Activated B cell treated with CpG ODN at 0.5 μM for 24 hours (primary cell): Measurements from ENCODE around the gene ZNF641. TPM values are rescaled to one million over a fixed set of nuclear protein-coding genes. Genes with fewer than 3 reads are reported as not detected.

Experiments
- ATAC-seq: fragments of 200-7000 bp; cut with Tn5 transposase; one replicate; pipeline ENCODE4 v1.10.0; 2021; ENCODE audit warnings: low read depth, mild to moderate bottlenecking, moderate library complexity
- CTCF ChIA-PET: fragments of 350-600 bp; sonication (Branson Sonifier 250); formaldehyde crosslinking; loops from one replicate; lab custom pipeline; 2021; ENCODE audit warnings: antibody characterized with exemption; lab: Charles Lee
- POLR2A ChIA-PET: fragments of 350-600 bp; sonication (Branson Sonifier 250); formaldehyde crosslinking; loops from one replicate; lab custom pipeline; 2021; ENCODE audit warnings: antibody characterized with exemption; lab: Charles Lee
- DNase-seq: peaks from one replicate; pipeline ENCODE4 v3.0.0; 2022
- H3K27ac Mint-ChIP-seq: one replicate; pipeline ENCODE4 v1.8.0; 2020; ENCODE audit warnings: mixed read lengths
- H3K27me3 Mint-ChIP-seq: one replicate; pipeline ENCODE4 v1.8.0; 2021; ENCODE audit warnings: mixed read lengths
- H3K36me3 Mint-ChIP-seq: one replicate; pipeline ENCODE4 v1.8.0; 2021; ENCODE audit warnings: low read depth, mixed read lengths
- H3K4me1 Mint-ChIP-seq: one replicate; pipeline ENCODE4 v1.8.0; 2021; ENCODE audit warnings: mixed read lengths
- H3K4me3 Mint-ChIP-seq: one replicate; pipeline ENCODE4 v1.8.0; 2020; ENCODE audit warnings: mild to moderate bottlenecking, mixed read lengths
- H3K9me3 Mint-ChIP-seq: one replicate; pipeline ENCODE4 v1.8.0; 2020; ENCODE audit warnings: mixed read lengths
- CTCF ChIP-seq: fragments of 200-600 bp; IDR thresholded peaks from one replicate; pipeline ENCODE4 v1.8.0; 2022; ENCODE audit warnings: antibody characterized with exemption, mild to moderate bottlenecking
- intact Hi-C: fragments of 100-400 bp; cut with micrococcal nuclease; formaldehyde crosslinking; loops from one replicate; pipeline ENCODE4 v1.15.1; 2024
- total RNA-seq: library from RNA; stranded (reverse); gene quantifications from 2 replicates; pipeline ENCODE4 v1.2.3, GENCODE V29; 2022

The ZNF641 gene
- total RNA-seq, 1 donor from 2014 or later = 34.5 TPM

- intact Hi-C loops = no loop called here
- Mint-ChIP-seq H3K4me1 (peaks cover 5% of the 10 kb centered on the region), H3K27me3 (peaks cover 19% of the 10 kb centered on the region), H3K36me3 (no peaks in the 10 kb centered on the region), H3K9me3 (no peaks in the 10 kb centered on the region), H3K4me3 (no peak overlapping the region), H3K27ac (no peak overlapping the region)
- DNase-seq = no peak
- ChIA-PET CTCF (interaction anchor here (2.7 kb wide), 1 partner anchor 329 kb away, joined by 15 read pairs; no protein-coding TSS in a partner anchor), POLR2A (no interaction called here)
- ATAC-seq = no peak
- TF ChIP-seq CTCF = no peak
These were observed 62.1 kb downstream of the ZNF641 start for GRCh38 chr12:48288387-48289268.

Other genes starting within 250 kb of the ZNF641 start
- 42.8 and 43.2 TPM in 2 replicates for gene SENP1, start 244.8 kb downstream of the ZNF641 start, total RNA-seq
- gene PFKM, start 231.6 kb downstream of the ZNF641 start, total RNA-seq = 44.7 and 49.2 TPM in 2 replicates
- 40.0 and 43.6 TPM in 2 replicates for gene ASB8, start 193.4 kb downstream of the ZNF641 start, total RNA-seq
- 0.18 and 0.29 TPM in 2 replicates for gene CCDC184, start 167.3 kb downstream of the ZNF641 start, total RNA-seq
- gene OR10AD1, start 147.6 kb downstream of the ZNF641 start, total RNA-seq = not detected in 2 replicates
- gene ANP32D, start 121.6 kb upstream of the ZNF641 start, total RNA-seq = not detected in 2 replicates
- not detected in 2 replicates for gene C12orf54, start 131.6 kb upstream of the ZNF641 start, total RNA-seq
- not detected in 2 replicates for gene OR8S1, start 174.7 kb upstream of the ZNF641 start, total RNA-seq
- not detected in 2 replicates for gene LALBA, start 219.1 kb upstream of the ZNF641 start, total RNA-seq